Neural cell (in vitro differentiated cells): ENCODE measurements around the gene PSMD8. TPM values are rescaled to one million over a fixed set of nuclear protein-coding genes. Genes with fewer than 3 reads are reported as not detected.

Experiments used
- H2AFZ ChIP-seq: fragments of 200-600, 300-800 bp; sonication (generic), shearing (Covaris generic); 2 replicates; pipeline ENCODE4 v1.6.0; 2014; ENCODE audit warnings: low read depth, mild to moderate bottlenecking, antibody characterized with exemption, low read length, moderate library complexity
- H3F3A ChIP-seq: fragments of 200-600 bp; shearing (Covaris generic); 2 replicates; pipeline ENCODE4 v1.6.1; 2016; ENCODE audit warnings: mild to moderate bottlenecking, moderate library complexity, mixed read lengths, antibody characterized with exemption, low read length; ENCODE audit not compliant: insufficient read depth, poor library complexity, severe bottlenecking
- H3K27ac ChIP-seq: fragments of 200-600, 300-800 bp; sonication (generic), shearing (Covaris generic); 2 replicates; pipeline ENCODE4 v1.5.1; 2014; ENCODE audit warnings: mild to moderate bottlenecking, low read length, moderate library complexity
- H3K27me3 ChIP-seq: fragments of 300-800, 200-600 bp; sonication (generic), shearing (Covaris generic); 2 replicates; pipeline ENCODE4 v1.6.0; 2014; ENCODE audit warnings: mild to moderate bottlenecking, low read depth, low read length, moderate library complexity; ENCODE audit not compliant: insufficient read depth
- H3K36me3 ChIP-seq: fragments of 300-800, 200-600 bp; sonication (generic), shearing (Covaris generic); 2 replicates; pipeline ENCODE4 v1.5.1; 2014; ENCODE audit warnings: mild to moderate bottlenecking, antibody characterized with exemption, low read length, moderate library complexity; ENCODE audit not compliant: insufficient read depth
- H3K4me2 ChIP-seq: fragments of 300-800, 200-600 bp; sonication (generic), shearing (Covaris generic); 2 replicates; pipeline ENCODE4 v1.6.0; 2014; ENCODE audit warnings: mild to moderate bottlenecking, low read length
- H3K4me3 ChIP-seq: fragments of 300-800, 200-600 bp; sonication (generic), shearing (Covaris generic); 2 replicates; pipeline ENCODE4 v1.5.1; 2014; ENCODE audit warnings: mild to moderate bottlenecking, low read length, moderate library complexity
- H3K79me2 ChIP-seq: fragments of 200-600 bp; shearing (Covaris generic); replicated peaks from 2 replicates; pipeline ENCODE4 v1.6.0; 2014; ENCODE audit warnings: mild to moderate bottlenecking, low read length, moderate library complexity; ENCODE audit not compliant: insufficient read depth
- H3K9ac ChIP-seq: fragments of 300-800, 200-600 bp; sonication (generic), shearing (Covaris generic); 2 replicates; pipeline ENCODE4 v1.6.1; 2016; ENCODE audit warnings: mild to moderate bottlenecking, low read length, mixed read lengths
- H3K9me2 ChIP-seq: fragments of 200-600 bp; shearing (Covaris generic); 2 replicates; pipeline ENCODE4 v1.6.1; 2016; ENCODE audit warnings: mild to moderate bottlenecking, low read length, mixed read lengths; ENCODE audit not compliant: insufficient read depth
- H3K9me3 ChIP-seq: fragments of 200-600, 300-800 bp; sonication (generic), shearing (Covaris generic); 2 replicates; pipeline ENCODE4 v1.6.1; 2016; ENCODE audit warnings: mild to moderate bottlenecking, mixed run types, low read length, moderate library complexity, mixed read lengths
- H4K20me1 ChIP-seq: fragments of 200-600 bp; shearing (Covaris generic); 2 replicates; pipeline ENCODE4 v1.6.1; 2016; ENCODE audit warnings: mild to moderate bottlenecking, mixed run types; ENCODE audit not compliant: insufficient read depth
- EP300 ChIP-seq: fragments of 450-650 bp; conservative IDR thresholded peaks from 2 replicates; pipeline ENCODE4 v1.6.1; 2014; ENCODE audit warnings: antibody characterized with exemption, mild to moderate bottlenecking, moderate library complexity; ENCODE audit not compliant: poor library complexity, severe bottlenecking
- EZH2 ChIP-seq: fragments of 200-600, 300-800 bp; shearing (Covaris generic), sonication (generic); IDR thresholded peaks from 2 replicates; pipeline ENCODE4 v1.6.1; 2014; ENCODE audit warnings: antibody characterized with exemption, low read length, borderline replicate concordance, mild to moderate bottlenecking; ENCODE audit not compliant: insufficient read depth, poor library complexity, severe bottlenecking
- MXI1 ChIP-seq: fragments of 450-650 bp; conservative IDR thresholded peaks from 2 replicates; pipeline ENCODE4 v1.6.1; 2014; ENCODE audit warnings: antibody characterized with exemption, mild to moderate bottlenecking; ENCODE audit not compliant: poor library complexity, severe bottlenecking
- POLR2AphosphoS5 ChIP-seq: IDR thresholded peaks from 2 replicates; pipeline ENCODE4 v1.6.1; 2012
- RAD21 ChIP-seq: fragments of 450-650 bp; conservative IDR thresholded peaks from 2 replicates; pipeline ENCODE4 v1.6.1; 2014; ENCODE audit warnings: antibody characterized with exemption, mild to moderate bottlenecking, moderate library complexity
- SMC3 ChIP-seq: fragments of 450-650 bp; conservative IDR thresholded peaks from 2 replicates; pipeline ENCODE4 v1.6.1; 2014; ENCODE audit warnings: antibody characterized with exemption, mild to moderate bottlenecking, moderate library complexity; ENCODE audit not compliant: poor library complexity
- TAF1 ChIP-seq: IDR thresholded peaks from 2 replicates; pipeline ENCODE4 v1.6.1; 2012; ENCODE audit warnings: low read depth
- polyA plus RNA-seq: library from polyadenylated mRNA; depleted of rRNA; stranded (reverse); fragments of >200 nt; gene quantifications from 2 replicates; pipeline ENCODE4 v1.2.3, GENCODE V29; 2014
- TF ChIP-seq, protein P1 (sequence below): fragments of 450-650 bp; IDR thresholded peaks from 2 replicates; pipeline ENCODE4 v1.5.1; 2014; ENCODE audit warnings: antibody characterized with exemption, mild to moderate bottlenecking, moderate library complexity; ENCODE audit not compliant: poor library complexity, severe bottlenecking
- TF ChIP-seq, protein P2 (sequence below): IDR thresholded peaks from 2 replicates; pipeline ENCODE4 v1.6.1; 2012; ENCODE audit warnings: borderline replicate concordance

Gene PSMD8
- polyA plus RNA-seq, 1 donor from 2014 or later: 334 TPM

DNA sequence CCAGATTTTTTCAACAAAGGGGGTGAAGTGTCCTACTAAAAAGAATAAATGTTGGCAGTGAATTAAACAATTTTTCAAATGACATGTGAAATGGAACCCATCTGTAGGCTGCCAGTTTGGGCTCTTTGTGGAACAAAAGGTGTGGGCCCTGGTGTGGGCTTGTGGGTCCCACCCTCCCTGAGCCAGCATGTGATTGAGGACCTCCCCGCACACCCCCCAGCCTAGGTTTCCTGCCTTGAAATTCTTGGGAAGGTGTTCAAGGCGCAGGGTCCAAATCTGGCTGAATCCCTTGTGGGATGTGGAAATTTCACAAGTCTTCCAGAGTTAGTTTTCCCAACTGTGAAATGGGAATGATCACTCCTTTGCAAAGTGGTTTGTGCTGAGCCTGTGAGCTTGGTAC is 9.4 kb downstream of the PSMD8 start:
- H4K20me1 ChIP-seq: no peaks in the 10 kb centered on the region
- no peak overlapping the region for H3K4me2 ChIP-seq
- H3K9ac ChIP-seq: no peak overlapping the region
- no peaks in the 10 kb centered on the region for H3K36me3 ChIP-seq
- no peaks in the 10 kb centered on the region for H3K9me2 ChIP-seq
- H3K9me3 ChIP-seq: no peaks in the 10 kb centered on the region
- no peak overlapping the region for H3K27ac ChIP-seq
- no peaks in the 10 kb centered on the region for H3K27me3 ChIP-seq
- no peak overlapping the region for H2AFZ ChIP-seq
- no peaks in the 10 kb centered on the region for H3F3A ChIP-seq
- no peak overlapping the region for H3K4me3 ChIP-seq
- TF ChIP-seq POLR2AphosphoS5 (no peak), EZH2 (no peak), TAF1 (no peak), SMC3 (no peak), MXI1 (no peak), EP300 (no peak), RAD21 (no peak)
- TF ChIP-seq, protein P1, sequence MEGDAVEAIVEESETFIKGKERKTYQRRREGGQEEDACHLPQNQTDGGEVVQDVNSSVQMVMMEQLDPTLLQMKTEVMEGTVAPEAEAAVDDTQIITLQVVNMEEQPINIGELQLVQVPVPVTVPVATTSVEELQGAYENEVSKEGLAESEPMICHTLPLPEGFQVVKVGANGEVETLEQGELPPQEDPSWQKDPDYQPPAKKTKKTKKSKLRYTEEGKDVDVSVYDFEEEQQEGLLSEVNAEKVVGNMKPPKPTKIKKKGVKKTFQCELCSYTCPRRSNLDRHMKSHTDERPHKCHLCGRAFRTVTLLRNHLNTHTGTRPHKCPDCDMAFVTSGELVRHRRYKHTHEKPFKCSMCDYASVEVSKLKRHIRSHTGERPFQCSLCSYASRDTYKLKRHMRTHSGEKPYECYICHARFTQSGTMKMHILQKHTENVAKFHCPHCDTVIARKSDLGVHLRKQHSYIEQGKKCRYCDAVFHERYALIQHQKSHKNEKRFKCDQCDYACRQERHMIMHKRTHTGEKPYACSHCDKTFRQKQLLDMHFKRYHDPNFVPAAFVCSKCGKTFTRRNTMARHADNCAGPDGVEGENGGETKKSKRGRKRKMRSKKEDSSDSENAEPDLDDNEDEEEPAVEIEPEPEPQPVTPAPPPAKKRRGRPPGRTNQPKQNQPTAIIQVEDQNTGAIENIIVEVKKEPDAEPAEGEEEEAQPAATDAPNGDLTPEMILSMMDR: no peak
- TF ChIP-seq, protein P2, sequence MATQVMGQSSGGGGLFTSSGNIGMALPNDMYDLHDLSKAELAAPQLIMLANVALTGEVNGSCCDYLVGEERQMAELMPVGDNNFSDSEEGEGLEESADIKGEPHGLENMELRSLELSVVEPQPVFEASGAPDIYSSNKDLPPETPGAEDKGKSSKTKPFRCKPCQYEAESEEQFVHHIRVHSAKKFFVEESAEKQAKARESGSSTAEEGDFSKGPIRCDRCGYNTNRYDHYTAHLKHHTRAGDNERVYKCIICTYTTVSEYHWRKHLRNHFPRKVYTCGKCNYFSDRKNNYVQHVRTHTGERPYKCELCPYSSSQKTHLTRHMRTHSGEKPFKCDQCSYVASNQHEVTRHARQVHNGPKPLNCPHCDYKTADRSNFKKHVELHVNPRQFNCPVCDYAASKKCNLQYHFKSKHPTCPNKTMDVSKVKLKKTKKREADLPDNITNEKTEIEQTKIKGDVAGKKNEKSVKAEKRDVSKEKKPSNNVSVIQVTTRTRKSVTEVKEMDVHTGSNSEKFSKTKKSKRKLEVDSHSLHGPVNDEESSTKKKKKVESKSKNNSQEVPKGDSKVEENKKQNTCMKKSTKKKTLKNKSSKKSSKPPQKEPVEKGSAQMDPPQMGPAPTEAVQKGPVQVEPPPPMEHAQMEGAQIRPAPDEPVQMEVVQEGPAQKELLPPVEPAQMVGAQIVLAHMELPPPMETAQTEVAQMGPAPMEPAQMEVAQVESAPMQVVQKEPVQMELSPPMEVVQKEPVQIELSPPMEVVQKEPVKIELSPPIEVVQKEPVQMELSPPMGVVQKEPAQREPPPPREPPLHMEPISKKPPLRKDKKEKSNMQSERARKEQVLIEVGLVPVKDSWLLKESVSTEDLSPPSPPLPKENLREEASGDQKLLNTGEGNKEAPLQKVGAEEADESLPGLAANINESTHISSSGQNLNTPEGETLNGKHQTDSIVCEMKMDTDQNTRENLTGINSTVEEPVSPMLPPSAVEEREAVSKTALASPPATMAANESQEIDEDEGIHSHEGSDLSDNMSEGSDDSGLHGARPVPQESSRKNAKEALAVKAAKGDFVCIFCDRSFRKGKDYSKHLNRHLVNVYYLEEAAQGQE: no peak
- peaks cover under 1% of the 10 kb centered on the region for H3K79me2 ChIP-seq

DNA sequence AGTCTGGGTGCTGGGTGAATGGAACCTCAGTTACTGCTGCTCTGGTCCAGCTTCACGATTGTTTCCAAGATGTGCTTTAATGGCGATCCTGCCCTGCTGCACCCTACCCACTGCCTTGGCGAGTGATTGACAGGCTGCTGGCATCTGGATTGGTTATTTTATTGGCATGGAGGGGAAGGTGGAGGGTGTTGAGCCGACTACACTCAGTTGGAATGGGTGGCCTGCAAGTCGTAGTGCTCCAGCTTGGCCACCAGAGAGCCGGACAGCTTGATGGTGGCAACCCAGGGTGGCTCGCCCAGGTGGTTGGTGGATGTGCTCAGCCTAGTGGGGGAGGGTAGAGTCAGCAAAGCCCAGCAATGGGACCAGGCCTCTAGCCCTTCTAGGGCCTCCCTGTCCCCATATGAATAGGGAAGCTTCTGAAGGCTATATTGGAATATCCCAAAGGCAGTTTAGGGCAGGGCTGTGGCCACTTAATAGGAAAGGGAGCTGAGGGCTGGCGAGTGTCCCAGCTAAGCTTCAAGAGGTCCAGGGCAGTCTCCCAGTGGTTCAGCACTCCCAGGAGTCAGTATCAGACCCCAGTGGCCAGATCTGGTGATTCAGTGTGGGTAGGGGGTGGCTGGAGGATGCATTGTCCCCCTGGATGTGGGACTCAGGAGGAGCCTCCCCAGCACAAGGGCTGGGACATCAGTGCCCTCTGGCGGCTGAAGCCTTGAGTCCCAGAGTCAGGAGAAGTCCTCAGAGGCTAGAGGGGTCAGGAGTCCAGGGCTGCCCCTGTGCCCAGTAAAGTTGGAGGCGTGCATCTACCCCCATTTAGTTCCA is 10.0 kb downstream of the PSMD8 start:
- no peaks in the 10 kb centered on the region for H3K9me2 ChIP-seq
- H3K79me2 ChIP-seq: peaks cover 6% of the 10 kb centered on the region
- H2AFZ ChIP-seq: no peak overlapping the region
- H4K20me1 ChIP-seq: no peaks in the 10 kb centered on the region
- no peak overlapping the region for H3K4me3 ChIP-seq
- H3K27me3 ChIP-seq: no peaks in the 10 kb centered on the region
- TF ChIP-seq EZH2: no peak
- no peak for TF ChIP-seq SMC3
- no peak overlapping the region for H3K27ac ChIP-seq
- H3K36me3 ChIP-seq: no peaks in the 10 kb centered on the region
- H3K9ac ChIP-seq: no peak overlapping the region
- H3K9me3 ChIP-seq: no peaks in the 10 kb centered on the region
- H3K4me2 ChIP-seq: no peak overlapping the region
- H3F3A ChIP-seq: no peaks in the 10 kb centered on the region
